GM10266 (cell line): Measurements from ENCODE around the gene ABCC8.

ENCODE experiments used
- DNase-seq: peaks from one replicate; pipeline ENCODE4 v3.0.0; 2012; ENCODE audit errors: extremely low spot score
- CTCF ChIP-seq: IDR thresholded peaks from 2 replicates; pipeline ENCODE4 v1.5.1; 2012; ENCODE audit warnings: mild to moderate bottlenecking, low read depth; ENCODE audit not compliant: control insufficient read depth, insufficient read depth; ENCODE audit errors: missing control alignments

Gene ABCC8

GRCh38 chr11:17494019-17494418, 17.4 kb upstream of the ABCC8 start:
- DNase-seq, result no peak
- TF ChIP-seq CTCF, result no peak

- no peak for DNase-seq
- TF ChIP-seq CTCF, result no peak
These were observed 14.3 kb upstream of the ABCC8 start for GRCh38 chr11:17490938-17491337.

- DNase-seq, result no peak
- TF ChIP-seq CTCF, result no peak
These were observed 13.6 kb upstream of the ABCC8 start for GRCh38 chr11:17490232-17490631.

- no peak for TF ChIP-seq CTCF
- DNase-seq, result no peak
These were observed 13.1 kb upstream of the ABCC8 start for GRCh38 chr11:17489751-17490150.

GRCh38 chr11:17488563-17488962, 11.9 kb upstream of the ABCC8 start:
- no peak for DNase-seq
- no peak for TF ChIP-seq CTCF

GRCh38 chr11:17486646-17487045, 10.0 kb upstream of the ABCC8 start:
- TF ChIP-seq CTCF, result no peak
- DNase-seq, result no peak

GRCh38 chr11:17483505-17483904, 6.9 kb upstream of the ABCC8 start:
- TF ChIP-seq CTCF, result no peak
- DNase-seq, result no peak
